ENCODE data around the gene BOC.

DNA sequence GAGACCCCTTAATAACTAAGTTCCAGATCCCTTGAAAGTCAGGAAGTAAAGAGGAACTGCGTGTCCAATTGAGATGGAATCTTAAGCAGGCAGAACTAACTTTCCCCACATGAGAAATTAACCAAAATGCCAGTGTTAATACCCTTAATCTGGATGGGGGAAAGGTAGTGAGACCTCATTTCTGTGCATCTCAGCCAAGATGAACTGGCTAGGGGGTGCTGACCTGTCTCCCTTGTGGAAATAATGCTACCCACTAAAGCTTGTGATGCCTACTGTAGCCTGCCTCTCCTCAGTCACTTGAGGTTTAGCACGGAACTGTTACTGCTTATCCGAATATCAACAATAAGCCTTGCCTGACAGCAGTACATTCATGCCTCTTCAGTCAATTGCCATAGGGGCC lies 15.1 kb downstream of the BOC start:
- TF ChIP-seq CTCF (IDR thresholded peaks at IDR 0.05) (no peak), POLR2A (IDR thresholded peaks at IDR 0.05) (no peak)
